ENCODE measurements around the gene ZNF219.
A peak's percentile ranks its signal among the peaks of the same experiment; 100 is the strongest.

Gene ZNF219

GRCh38 chr14:21074398-21075272 lies 23.8 kb downstream of the ZNF219 start:
- Mint-ChIP-seq H3K27me3 (peaks cover 43 to 66% of the 10 kb centered on the region in 2 donors), H3K36me3 (ENCODE audit: insufficient read depth) (peaks cover 5% of the 10 kb centered on the region), H3K9me3 (no peaks in the 10 kb centered on the region), H3K4me1 (ENCODE audit: low read depth in 2 of 2) (peaks cover 16 to 21% of the 10 kb centered on the region in 2 donors), H3K4me3 (no peak overlapping the region), H3K27ac (no peak overlapping the region)
- DNase-seq (no peak), ATAC-seq (replicated peaks) (no peak)

- Mint-ChIP-seq H3K4me1 (ENCODE audit: low read depth in 2 of 2) (peaks cover 22 to 29% of the 10 kb centered on the region in 2 donors), H3K36me3 (ENCODE audit: insufficient read depth) (peaks cover 7% of the 10 kb centered on the region), H3K27ac (no peak overlapping the region), H3K9me3 (no peaks in the 10 kb centered on the region), H3K27me3 (peaks cover 50 to 71% of the 10 kb centered on the region in 2 donors), H3K4me3 (no peak overlapping the region)
- DNase-seq (no peak), ATAC-seq (replicated peaks) (no peak)
These were observed 24.5 kb downstream of the ZNF219 start for GRCh38 chr14:21073921-21074320.

- Mint-ChIP-seq H3K4me1 (ENCODE audit: low read depth in 2 of 2) (peaks cover 28 to 34% of the 10 kb centered on the region in 2 donors), H3K4me3 (peak overlapping the region; percentile 85), H3K27ac (no peak overlapping the region), H3K36me3 (ENCODE audit: insufficient read depth) (peaks cover 11% of the 10 kb centered on the region), H3K27me3 (peaks cover 58 to 71% of the 10 kb centered on the region in 2 donors), H3K9me3 (no peaks in the 10 kb centered on the region)
- ATAC-seq (replicated peaks) = no peak
- DNase-seq = no peak
These were observed 25.6 kb downstream of the ZNF219 start for GRCh38 chr14:21072781-21073339.

- Mint-ChIP-seq H3K27me3 (peaks cover 66 to 76% of the 10 kb centered on the region in 2 donors), H3K27ac (peak overlapping the region in 1 of 2 donors; percentile 86), H3K36me3 (ENCODE audit: insufficient read depth) (peaks cover 11% of the 10 kb centered on the region), H3K9me3 (no peaks in the 10 kb centered on the region), H3K4me3 (peak overlapping the region; percentile 85), H3K4me1 (ENCODE audit: low read depth in 2 of 2) (peaks cover 28 to 34% of the 10 kb centered on the region in 2 donors)
- no peak for ATAC-seq (replicated peaks)
- DNase-seq = no peak
These were observed 26.4 kb downstream of the ZNF219 start for GRCh38 chr14:21072031-21072473.

GRCh38 chr14:21071225-21072030 lies 27.0 kb downstream of the ZNF219 start:
- H3K36me3 Mint-ChIP-seq (ENCODE audit: insufficient read depth) = peaks cover 11% of the 10 kb centered on the region
- peaks cover 72 to 81% of the 10 kb centered on the region in 2 donors for H3K27me3 Mint-ChIP-seq
- ATAC-seq (replicated peaks) (peak; percentile 38), DNase-seq (peak in 2 of 3 experiments; percentile 18 to 20)
- H3K9me3 Mint-ChIP-seq = no peaks in the 10 kb centered on the region
- peak overlapping the region; percentile 86 to 90 for H3K27ac Mint-ChIP-seq
- H3K4me3 Mint-ChIP-seq = peak overlapping the region; percentile 85
- H3K4me1 Mint-ChIP-seq (ENCODE audit: low read depth in 2 of 2) = peaks cover 28 to 34% of the 10 kb centered on the region in 2 donors

- Mint-ChIP-seq H3K27ac (peak overlapping the region; percentile 86 to 90), H3K4me3 (peak overlapping the region; percentile 85), H3K36me3 (ENCODE audit: insufficient read depth) (peaks cover 11% of the 10 kb centered on the region), H3K4me1 (ENCODE audit: low read depth in 2 of 2) (peaks cover 28 to 34% of the 10 kb centered on the region in 2 donors), H3K27me3 (peaks cover 74 to 84% of the 10 kb centered on the region in 2 donors), H3K9me3 (no peaks in the 10 kb centered on the region)
- peak; percentile 35 for ATAC-seq (replicated peaks)
- DNase-seq = peak in 2 of 3 experiments; percentile 18
These were observed 27.7 kb downstream of the ZNF219 start for GRCh38 chr14:21070610-21071224.

- peak in 1 of 3 experiments; percentile 24 for DNase-seq
- Mint-ChIP-seq H3K27ac (peak within 1 kb of the TSS; percentile 92 to 93), H3K4me1 (ENCODE audit: low read depth in 2 of 2) (peaks cover 28 to 34% of the 10 kb centered on the region in 2 donors), H3K36me3 (ENCODE audit: insufficient read depth) (peaks cover 11% of the 10 kb centered on the region), H3K4me3 (peak within 1 kb of the TSS; percentile 85 to 86), H3K9me3 (no peaks in the 10 kb centered on the region), H3K27me3 (peaks cover 80 to 89% of the 10 kb centered on the region in 2 donors)
- ATAC-seq (replicated peaks) = peak; percentile 10
These were observed 28.3 kb downstream of the ZNF219 start, which contains the start of gene ARHGEF40 for GRCh38 chr14:21070083-21070609. TSS of gene ARHGEF40 (plus strand) at chr14:21070304. CDS start at chr14:21070397, 93 bp downstream.

- Mint-ChIP-seq H3K27me3 (peaks cover 83 to 94% of the 10 kb centered on the region in 2 donors), H3K27ac (peak overlapping the region; percentile 92 to 93), H3K4me1 (ENCODE audit: low read depth in 2 of 2) (peaks cover 28 to 34% of the 10 kb centered on the region in 2 donors), H3K36me3 (ENCODE audit: insufficient read depth) (peaks cover 11% of the 10 kb centered on the region), H3K4me3 (peak overlapping the region; percentile 85 to 86), H3K9me3 (no peaks in the 10 kb centered on the region)
- DNase-seq = peak; percentile 18 to 29 (median 28)
- peak; percentile 36 for ATAC-seq (replicated peaks)
These were observed 28.9 kb downstream of the ZNF219 start for GRCh38 chr14:21069388-21070082.

GRCh38 chr14:21068521-21069387 lies 29.7 kb downstream of the ZNF219 start:
- no peaks in the 10 kb centered on the region for H3K9me3 Mint-ChIP-seq
- peak overlapping the region; percentile 85 to 86 for H3K4me3 Mint-ChIP-seq
- peak; percentile 64 for ATAC-seq (replicated peaks)
- peaks cover 11% of the 10 kb centered on the region for H3K36me3 Mint-ChIP-seq (ENCODE audit: insufficient read depth)
- peaks cover 28 to 34% of the 10 kb centered on the region in 2 donors for H3K4me1 Mint-ChIP-seq (ENCODE audit: low read depth in 2 of 2)
- H3K27me3 Mint-ChIP-seq = peaks cover 89 to 90% of the 10 kb centered on the region in 2 donors
- peak overlapping the region; percentile 92 to 93 for H3K27ac Mint-ChIP-seq
- DNase-seq = peak; percentile 56 to 62 (median 58)

GRCh38 chr14:21066882-21067502 lies 31.5 kb downstream of the ZNF219 start:
- Mint-ChIP-seq H3K9me3 (no peaks in the 10 kb centered on the region), H3K4me3 (no peak overlapping the region), H3K4me1 (ENCODE audit: low read depth in 2 of 2) (peaks cover 28 to 31% of the 10 kb centered on the region in 2 donors), H3K36me3 (ENCODE audit: insufficient read depth) (peaks cover 8% of the 10 kb centered on the region), H3K27ac (no peak overlapping the region), H3K27me3 (peaks cover 89 to 90% of the 10 kb centered on the region in 2 donors)
- DNase-seq (no peak), ATAC-seq (replicated peaks) (no peak)

- H3K4me3 Mint-ChIP-seq = no peak overlapping the region
- ATAC-seq (replicated peaks) (no peak), DNase-seq (no peak)
- H3K27me3 Mint-ChIP-seq = peaks cover 78 to 85% of the 10 kb centered on the region in 2 donors
- peaks cover 2% of the 10 kb centered on the region for H3K36me3 Mint-ChIP-seq (ENCODE audit: insufficient read depth)
- H3K27ac Mint-ChIP-seq = no peak overlapping the region
- H3K4me1 Mint-ChIP-seq (ENCODE audit: low read depth in 2 of 2) = peaks cover 1% of the 10 kb centered on the region in 2 donors
- no peaks in the 10 kb centered on the region for H3K9me3 Mint-ChIP-seq
These were observed 35.0 kb downstream of the ZNF219 start for GRCh38 chr14:21063479-21063878.
